ENCODE measurements around the gene PPOX.

Gene PPOX

DNA sequence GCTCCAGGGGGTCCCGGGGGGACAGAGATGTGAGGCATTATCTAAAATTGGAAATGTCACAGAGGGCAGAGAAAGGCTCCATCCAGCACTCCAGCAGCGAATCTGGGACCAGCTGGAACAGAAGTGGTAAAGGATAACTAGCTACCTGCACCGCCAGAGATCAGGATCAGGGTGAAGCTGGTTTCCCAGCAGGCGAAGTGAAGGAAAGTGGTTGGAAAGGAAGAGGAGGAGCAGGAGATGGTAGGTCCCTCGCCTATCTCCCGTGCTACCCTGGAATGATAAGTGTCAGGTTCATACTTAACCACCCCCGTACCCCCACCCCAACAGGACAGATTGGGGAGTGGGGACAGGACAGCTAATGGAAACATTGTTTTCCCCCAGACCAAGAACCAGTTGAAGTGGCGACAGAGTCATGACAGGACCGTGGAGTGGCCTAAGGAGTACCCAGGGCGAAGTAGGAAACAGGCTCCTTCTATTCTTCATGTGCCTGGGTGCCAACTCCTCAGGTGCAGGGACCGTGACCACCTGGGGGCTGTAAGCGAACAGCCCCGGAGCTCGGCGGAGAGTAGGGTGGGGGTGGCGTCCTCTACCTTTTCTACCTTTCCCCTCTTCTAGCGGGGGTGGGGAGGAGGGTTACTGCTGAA, 10.4 kb downstream of the PPOX start:
- no peak for DNase-seq

GRCh38 chr1:161177112-161177935, 11.1 kb downstream of the PPOX start, which contains the start of gene B4GALT3:
Gene B4GALT3 (minus strand): TSS chr1:161177507. CDS start chr1:161176060, 1,447 bp downstream.
- DNase-seq: peak; percentile 44

GRCh38 chr1:161177936-161178244, 11.7 kb downstream of the PPOX start:
- no peak for DNase-seq

- no peak for DNase-seq
Observed at GRCh38 chr1:161179698-161180097, 13.5 kb downstream of the PPOX start.

GRCh38 chr1:161180639-161181038, 14.4 kb downstream of the PPOX start:
- no peak for DNase-seq

DNA sequence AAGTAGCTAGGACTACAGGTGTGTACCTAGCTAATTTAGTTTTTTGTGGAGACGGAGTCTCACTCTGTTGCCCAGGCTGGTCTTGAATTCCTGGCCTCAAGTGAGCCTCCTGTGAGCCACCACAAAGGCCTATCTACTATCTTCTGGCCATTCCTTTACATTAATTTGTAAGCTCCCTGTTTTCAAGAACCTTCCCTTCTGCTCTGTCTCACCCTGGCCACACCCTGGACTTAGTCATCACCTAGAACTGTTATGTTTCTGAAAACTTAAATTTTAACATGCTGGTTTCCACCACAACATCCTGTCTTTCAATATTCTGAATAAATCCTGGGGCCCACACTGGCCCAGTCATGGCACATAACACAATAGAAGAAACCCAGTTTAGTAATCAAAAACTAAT, 16.0 kb downstream of the PPOX start:
- DNase-seq: no peak

GRCh38 chr1:161185282-161185682, 19.1 kb downstream of the PPOX start:
- peak; percentile 45 for DNase-seq

DNA sequence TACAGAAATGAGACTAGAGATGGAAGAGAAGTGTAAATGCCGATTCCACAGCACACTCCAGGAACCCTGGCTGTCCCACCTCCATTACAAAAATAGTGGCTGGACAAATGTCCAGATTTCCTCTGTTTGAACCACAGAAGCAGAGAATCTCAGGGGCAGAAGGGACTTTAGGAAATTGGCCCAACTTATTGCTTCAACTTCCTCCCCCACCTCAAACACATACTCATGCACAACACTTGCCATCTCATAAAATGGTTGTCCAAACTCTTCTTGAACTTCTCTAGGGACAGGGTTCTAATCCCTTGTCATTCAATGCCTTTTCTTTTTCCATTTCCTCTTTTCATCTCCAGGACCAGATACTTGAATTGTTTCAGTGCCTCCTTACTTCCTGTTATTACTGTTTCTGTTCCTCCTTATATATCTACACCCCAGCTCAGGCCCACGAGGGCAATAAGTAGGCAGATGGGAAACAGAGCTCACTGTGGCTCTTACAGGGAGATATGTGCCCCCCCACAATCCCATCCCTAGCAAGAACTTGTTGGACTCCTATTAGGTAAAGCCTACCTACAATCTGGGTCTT, 19.6 kb downstream of the PPOX start:
- no peak for DNase-seq

- no peak for DNase-seq
Observed at GRCh38 chr1:161187311-161187710, 21.1 kb downstream of the PPOX start.

DNA sequence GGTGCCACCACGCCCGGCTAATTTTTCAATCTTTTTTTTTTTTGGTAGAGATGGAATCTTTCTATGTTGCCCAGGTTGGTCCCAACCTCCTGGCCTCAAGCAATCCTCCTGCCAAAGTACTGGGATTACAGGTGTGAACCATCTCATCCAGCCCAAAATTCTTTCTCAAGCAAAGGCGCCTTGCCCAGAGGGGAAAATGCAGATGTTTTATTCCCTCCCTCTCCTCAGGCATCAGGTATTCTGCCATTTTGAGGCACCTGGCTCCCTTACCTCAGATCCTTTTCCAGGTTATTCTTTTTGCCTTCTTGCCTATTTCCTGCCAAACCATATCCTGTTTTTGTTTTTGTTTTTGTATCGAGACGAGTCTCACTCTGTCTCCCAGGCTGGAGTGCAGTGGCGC, 22.2 kb downstream of the PPOX start:
- DNase-seq: no peak

GRCh38 chr1:161189036-161189435, 22.8 kb downstream of the PPOX start:
- DNase-seq: no peak

GRCh38 chr1:161190962-161191521, 24.8 kb downstream of the PPOX start:
- DNase-seq: no peak

DNA sequence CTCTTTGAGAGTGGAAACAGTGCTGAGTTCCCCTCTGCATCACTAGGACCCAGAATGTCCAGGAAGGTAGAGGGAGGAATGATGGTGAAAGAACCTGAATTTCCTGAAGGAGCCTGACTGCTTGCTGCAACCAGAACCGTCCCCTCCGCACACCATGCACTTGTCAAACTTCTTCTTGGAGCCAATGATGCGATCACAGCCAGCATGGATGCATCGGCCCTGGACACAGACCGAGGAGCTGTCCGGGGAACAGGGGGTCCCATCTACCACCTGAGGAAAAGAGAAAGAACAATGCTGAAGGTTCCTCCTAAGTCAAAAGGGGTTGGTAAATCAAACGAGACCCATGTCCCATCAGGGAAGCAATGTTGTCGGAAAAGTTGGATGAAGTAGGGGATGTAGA, 25.7 kb downstream of the PPOX start:
- DNase-seq: no peak

DNA sequence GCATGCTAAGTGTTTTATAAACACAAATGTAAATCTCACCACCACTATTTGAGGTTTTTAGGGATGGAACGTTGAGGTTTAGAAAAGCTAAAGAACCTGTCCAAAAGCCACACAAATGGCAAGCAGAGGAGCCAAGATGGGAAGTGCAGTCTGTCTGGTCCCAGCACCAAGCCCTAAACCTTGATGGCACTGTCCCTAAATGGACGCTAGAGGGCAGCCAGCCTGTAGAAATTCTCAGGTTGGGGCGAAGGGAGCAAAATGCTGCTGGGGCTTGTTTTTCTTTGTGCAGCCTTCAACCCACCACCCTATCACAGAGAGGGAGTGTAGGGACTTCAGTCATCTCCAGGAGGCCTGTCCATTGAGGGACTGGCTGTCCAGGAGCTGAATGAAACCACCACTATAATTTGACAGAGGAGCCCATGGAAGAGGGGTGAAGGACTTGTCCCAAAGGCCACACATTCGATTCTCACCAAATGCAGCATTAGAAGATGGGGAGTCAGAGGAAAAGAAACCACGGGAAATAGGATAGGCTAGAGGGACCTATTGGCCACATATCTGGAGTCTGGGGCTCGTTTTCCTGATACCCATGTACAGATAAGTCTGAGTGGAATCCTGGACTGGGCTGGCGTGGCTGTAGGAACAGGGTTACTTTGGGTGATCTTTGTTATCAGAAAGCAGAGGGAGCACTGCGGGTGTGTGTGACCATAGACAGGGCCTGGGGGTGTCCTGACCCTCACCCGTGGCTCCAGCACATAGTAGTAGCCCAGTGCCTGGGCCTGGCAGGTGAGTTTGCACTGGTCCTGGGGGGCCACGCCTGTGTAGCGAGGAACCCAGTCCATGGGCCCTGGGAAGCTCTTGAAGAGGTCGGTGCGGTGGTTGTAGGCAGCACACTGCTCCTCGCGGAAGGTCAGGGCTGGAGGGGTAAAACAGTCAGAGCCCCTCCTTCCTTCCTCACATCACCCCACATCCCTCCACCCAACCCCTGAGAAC, 26.5 kb downstream of the PPOX start:
- DNase-seq: peak; percentile 50

- DNase-seq: no peak
Observed at GRCh38 chr1:161193561-161194235, 27.5 kb downstream of the PPOX start.

GRCh38 chr1:161195171-161195570, 28.9 kb downstream of the PPOX start:
- no peak for DNase-seq

GRCh38 chr1:161196111-161196510, 29.9 kb downstream of the PPOX start:
- DNase-seq: no peak

DNA sequence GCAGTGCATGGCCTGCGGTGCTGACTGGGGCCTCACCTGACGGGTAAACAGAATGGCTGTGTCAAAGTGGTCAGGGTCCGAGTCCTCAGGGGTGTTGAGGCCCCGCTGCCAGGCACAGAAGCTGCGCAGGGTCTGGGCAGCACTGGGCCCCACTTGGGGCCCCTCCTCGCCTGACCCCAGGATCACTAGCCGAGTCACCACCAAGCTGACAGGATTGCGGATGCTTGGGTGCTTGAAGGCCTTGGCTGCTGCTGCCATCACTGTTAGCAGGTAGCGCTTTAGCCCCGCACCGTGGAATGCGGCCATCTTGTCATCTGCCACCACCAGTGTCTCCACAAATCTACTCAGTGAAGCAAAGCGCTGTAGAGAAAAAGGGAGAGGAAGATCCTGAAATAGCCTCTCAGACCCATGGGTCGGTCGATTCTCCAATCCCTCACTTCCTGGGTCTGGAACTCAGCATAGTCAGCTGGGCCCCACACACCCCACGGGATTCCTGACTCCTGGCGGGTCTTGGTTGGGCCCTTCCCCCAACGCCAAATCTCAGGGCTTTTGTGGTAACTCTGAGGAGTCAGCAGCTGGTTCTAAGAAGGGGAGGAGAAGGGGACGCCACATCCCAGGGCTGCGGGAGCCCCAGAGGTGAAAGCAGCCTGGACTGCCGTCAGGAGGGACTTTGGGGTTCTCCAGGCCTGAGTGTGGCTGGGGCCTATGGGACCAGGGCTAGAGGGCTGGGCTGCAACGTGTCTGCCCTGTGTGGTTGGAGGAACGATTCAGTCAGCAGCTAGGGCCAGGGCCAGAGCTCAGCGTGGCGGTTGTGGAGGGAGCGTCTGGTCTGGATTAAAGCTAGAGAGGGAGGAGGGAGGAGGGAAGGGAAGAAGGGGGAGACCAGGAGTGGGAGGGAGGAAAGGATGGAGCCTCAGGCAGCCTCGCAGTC, 30.6 kb downstream of the PPOX start:
- no peak for DNase-seq

GRCh38 chr1:161197560-161198193, 31.5 kb downstream of the PPOX start:
- DNase-seq: no peak

DNA sequence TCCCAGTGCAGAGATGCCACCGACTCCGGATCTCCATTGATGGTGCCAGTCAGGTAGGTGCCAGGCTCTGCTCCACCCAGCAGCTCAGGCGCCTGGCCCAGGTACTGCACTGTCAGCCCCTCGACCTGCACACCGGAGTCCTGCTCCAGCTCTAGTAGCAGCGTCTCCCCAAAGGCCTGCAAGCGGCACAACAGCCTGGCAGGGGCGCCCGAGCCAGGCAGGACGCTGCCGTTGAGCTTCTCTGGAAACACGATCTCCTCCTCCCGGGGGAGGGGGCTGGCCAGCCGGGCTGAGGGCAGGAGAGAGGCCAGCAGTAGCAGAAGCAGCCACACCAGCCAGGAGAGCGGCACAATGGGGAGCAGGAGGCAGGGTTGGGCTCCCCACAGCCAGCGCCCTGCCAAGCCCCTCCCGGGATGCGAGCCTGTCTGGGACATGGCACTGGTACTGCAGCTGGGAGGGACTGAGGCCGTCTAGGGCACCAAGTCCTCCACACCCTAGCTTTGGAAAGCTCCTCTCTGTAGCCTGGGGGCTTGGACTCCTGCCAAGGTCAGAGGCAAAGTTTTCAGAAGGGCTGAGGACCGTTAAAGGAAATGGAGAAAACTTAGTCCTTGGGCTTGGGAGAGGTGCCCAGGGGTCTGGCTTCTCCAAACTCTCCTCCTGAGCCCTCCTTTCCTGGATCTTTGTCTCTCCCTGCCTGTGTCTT, 32.1 kb downstream of the PPOX start:
- no peak for DNase-seq
